ENCODE measurements around the gene ANKRD53. TPM values are rescaled to one million over a fixed set of nuclear protein-coding genes. Genes with fewer than 3 reads are reported as not detected.

Gene ANKRD53, protein sequence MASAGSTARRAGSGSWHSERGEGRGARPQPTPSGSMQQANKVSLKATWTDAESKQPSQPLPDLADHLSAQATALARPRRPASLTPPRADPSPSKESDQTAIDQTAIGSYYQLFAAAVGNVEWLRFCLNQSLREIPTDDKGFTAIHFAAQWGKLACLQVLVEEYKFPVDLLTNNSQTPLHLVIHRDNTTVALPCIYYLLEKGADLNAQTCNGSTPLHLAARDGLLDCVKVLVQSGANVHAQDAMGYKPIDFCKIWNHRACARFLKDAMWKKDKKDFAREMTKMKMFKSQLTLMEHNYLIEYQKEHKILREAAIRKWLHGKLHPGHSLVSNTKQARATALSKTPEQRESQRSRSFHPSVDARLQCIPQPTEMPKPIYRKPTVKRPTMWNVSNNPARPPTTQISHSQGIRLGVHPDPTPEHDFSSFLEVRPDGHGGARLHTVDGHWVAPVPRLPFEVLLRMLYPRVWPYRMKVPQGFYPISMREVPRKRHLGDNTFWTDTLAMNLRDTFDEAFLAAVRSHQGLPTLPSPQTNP
- 2.4 and 2.7 TPM in 2 replicates for total RNA-seq

GRCh38 chr2:70978341-70979179 is at the start of gene ANKRD53:
Gene ANKRD53 (plus strand): TSS chr2:70978630. CDS start chr2:70978646, 16 bp downstream.

DNA sequence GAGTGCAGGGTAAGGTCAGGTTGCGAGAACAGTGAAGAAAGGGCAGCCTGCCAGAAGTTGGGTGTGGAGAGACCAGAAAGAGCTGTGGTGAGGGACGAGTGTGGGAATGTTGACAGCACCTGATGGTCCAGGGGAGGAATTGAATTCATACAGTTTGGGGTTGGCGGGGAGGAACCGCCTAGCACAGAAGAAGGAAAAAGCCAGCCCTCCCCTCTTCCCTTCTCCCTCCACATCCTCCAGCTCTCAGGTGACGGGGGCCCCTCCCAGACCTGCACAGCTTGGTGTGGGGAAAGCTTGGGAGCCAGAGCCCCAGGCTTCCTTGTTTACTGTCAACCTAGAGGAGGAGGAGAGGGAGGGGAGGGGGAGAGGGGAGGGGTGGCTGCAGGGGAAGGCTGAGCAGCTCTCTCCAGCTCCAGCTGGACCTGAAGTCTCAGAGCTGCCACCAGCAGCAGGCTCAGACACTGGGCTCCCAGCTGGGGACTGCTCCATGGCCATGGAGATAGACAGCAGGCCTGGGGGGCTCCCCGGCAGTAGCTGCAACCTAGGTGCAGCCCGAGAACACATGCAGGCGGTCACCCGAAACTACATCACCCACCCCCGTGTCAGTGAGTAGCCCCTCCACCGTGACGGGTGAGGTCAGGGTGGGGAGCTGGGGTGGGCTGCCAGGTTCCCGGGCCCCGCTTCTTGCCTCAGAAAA is 42.8 kb upstream of the ANKRD53 start, which contains the start of gene ATP6V1B1:
TSS of gene ATP6V1B1 (plus strand) at position 433 of the 697 bp plus-strand sequence. CDS start at position 488, 55 bp downstream.

DNA sequence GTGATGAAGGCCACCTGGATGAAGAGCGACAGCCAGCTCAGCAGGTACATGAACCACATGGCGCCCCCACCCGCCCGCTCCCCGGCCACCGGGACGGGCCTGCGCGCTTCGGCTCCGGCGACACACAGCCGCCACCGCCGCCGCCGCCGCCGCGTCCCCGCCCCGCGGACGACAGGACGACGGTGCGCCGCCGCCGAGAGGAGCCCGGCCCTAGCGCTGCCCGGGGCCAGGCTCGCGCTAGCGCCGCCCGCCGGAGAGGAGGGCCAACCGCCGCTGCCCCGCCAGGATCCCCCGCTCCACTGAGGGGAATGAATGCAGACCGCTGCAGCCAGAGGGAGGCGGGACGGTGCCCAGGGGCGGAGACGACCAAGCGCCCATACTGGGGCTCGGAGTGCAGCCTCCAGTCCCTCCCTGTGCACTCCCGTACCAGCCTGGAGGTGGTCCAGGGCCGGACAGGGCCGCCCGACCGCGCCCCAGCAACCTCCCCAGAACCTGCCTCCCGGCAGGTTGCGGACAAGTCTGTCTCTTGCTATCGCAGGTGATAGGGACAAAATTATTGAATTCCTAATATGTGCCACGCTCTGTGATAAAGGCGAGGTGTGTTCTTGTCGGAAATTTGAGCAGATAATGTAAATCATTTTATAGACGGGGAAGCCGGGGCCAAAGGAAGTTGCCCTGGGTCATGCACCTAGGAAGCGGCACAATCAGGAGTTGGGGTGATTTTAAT is 16.4 kb downstream of the ANKRD53 start, which contains the start of gene TEX261:
TSS of gene TEX261 (minus strand) at position 175 of the 727 bp plus-strand sequence. CDS start at position 59, 116 bp downstream.

Small RNAs within 50 kb of the gene (small RNA-seq; reads per million reads assigned to genes)
- not detected for gene RN7SL160P

Other genes with a start within 250 kb of the ANKRD53 start
- 0.32 TPM in 1 of 2 replicates, not detected in the other for gene ADD2, start 210.4 kb upstream of the ANKRD53 start, total RNA-seq
- not detected in 2 replicates for gene FIGLA, start 188.0 kb upstream of the ANKRD53 start, total RNA-seq
- gene CLEC4F, start 158.0 kb upstream of the ANKRD53 start, total RNA-seq, result not detected in 2 replicates
- not detected in 2 replicates for gene CD207, start 142.8 kb upstream of the ANKRD53 start, total RNA-seq
- 2.9 and 3.2 TPM in 2 replicates for gene VAX2, start 78.1 kb upstream of the ANKRD53 start, total RNA-seq
- gene ATP6V1B1, start 42.7 kb upstream of the ANKRD53 start, total RNA-seq, result 1.1 and 2.1 TPM in 2 replicates
- 32.1 and 44.8 TPM in 2 replicates for gene TEX261, start 16.2 kb downstream of the ANKRD53 start, total RNA-seq
- 50.3 and 63.4 TPM in 2 replicates for gene NAGK, start 90.0 kb downstream of the ANKRD53 start, total RNA-seq
- gene MCEE, start 151.6 kb downstream of the ANKRD53 start, total RNA-seq, result 17.2 and 20.0 TPM in 2 replicates
- gene MPHOSPH10, start 152.0 kb downstream of the ANKRD53 start, total RNA-seq, result 18.3 and 18.7 TPM in 2 replicates
- gene PAIP2B, start 248.5 kb downstream of the ANKRD53 start, total RNA-seq, result 0.49 and 0.81 TPM in 2 replicates